Lower leg skin (tissue), 3 donors: ENCODE data around the gene OR6C70.

Source experiments
- POLR2A ChIP-seq, 2 donors: fragments of 450-650 bp; IDR thresholded peaks; one replicate each; pipeline ENCODE4 v1.6.1; 2016 to 2017; ENCODE audit warnings: antibody characterized with exemption in 2 of 2, mild to moderate bottlenecking in 1 of 2, moderate library complexity in 1 of 2
- TF ChIP-seq, protein P1 (sequence below), 3 donors: fragments of 450-650 bp; IDR thresholded peaks; one replicate each; pipeline ENCODE4 v1.5.1; 2016; ENCODE audit warnings: antibody characterized with exemption in 3 of 3, mild to moderate bottlenecking in 3 of 3, moderate library complexity in 2 of 3

- TF ChIP-seq, protein P1, sequence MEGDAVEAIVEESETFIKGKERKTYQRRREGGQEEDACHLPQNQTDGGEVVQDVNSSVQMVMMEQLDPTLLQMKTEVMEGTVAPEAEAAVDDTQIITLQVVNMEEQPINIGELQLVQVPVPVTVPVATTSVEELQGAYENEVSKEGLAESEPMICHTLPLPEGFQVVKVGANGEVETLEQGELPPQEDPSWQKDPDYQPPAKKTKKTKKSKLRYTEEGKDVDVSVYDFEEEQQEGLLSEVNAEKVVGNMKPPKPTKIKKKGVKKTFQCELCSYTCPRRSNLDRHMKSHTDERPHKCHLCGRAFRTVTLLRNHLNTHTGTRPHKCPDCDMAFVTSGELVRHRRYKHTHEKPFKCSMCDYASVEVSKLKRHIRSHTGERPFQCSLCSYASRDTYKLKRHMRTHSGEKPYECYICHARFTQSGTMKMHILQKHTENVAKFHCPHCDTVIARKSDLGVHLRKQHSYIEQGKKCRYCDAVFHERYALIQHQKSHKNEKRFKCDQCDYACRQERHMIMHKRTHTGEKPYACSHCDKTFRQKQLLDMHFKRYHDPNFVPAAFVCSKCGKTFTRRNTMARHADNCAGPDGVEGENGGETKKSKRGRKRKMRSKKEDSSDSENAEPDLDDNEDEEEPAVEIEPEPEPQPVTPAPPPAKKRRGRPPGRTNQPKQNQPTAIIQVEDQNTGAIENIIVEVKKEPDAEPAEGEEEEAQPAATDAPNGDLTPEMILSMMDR (IDR thresholded peaks at IDR 0.05): no peak
- TF ChIP-seq POLR2A (IDR thresholded peaks at IDR 0.05): no peak
Observed at GRCh38 chr12:55445357-55445756, 24.6 kb downstream of the OR6C70 start.
